ENCODE data around the gene ZFYVE28. TPM values are rescaled to one million over a fixed set of nuclear protein-coding genes. Genes with fewer than 3 reads are reported as not detected.

The ZFYVE28 gene
- total and polyA plus RNA-seq, 2 donors from 2014 or later, result 8.0 to 18.9 TPM

GRCh38 chr4:2409381-2409783 is 9.1 kb downstream of the ZFYVE28 start:
- TF ChIP-seq CTCF (IDR thresholded peaks at IDR 0.05; ENCODE audit: borderline replicate concordance, extremely low read depth, insufficient read depth), result no peak
- no peaks in the 10 kb centered on the region for H3K9me3 ChIP-seq (ENCODE audit: control insufficient read depth in 2 of 3, insufficient read depth in 1 of 3, low read length in 3 of 3)
- H3K4me1 ChIP-seq (ENCODE audit: control insufficient read depth in 2 of 3, insufficient read depth in 2 of 3, low read depth in 1 of 3, low read length in 3 of 3), result peaks cover 2 to 18% (median 10%) of the 10 kb centered on the region in 3 donors
- H3K36me3 ChIP-seq (ENCODE audit: control insufficient read depth in 2 of 3, insufficient read depth in 3 of 3, low read length in 3 of 3), result no peaks in the 10 kb centered on the region
- DNase-seq (peak in 1 of 5 donors; percentile 66), FAIRE-seq (no peak)
- H3K27ac ChIP-seq (ENCODE audit: low read depth in 2 of 2, low read length in 2 of 2), result no peak overlapping the region
- H3K9ac ChIP-seq (ENCODE audit: low read length in 3 of 3), result no peak overlapping the region
- intact Hi-C loops (cut with DNase I), result no loop called here
- H3K4me3 ChIP-seq (ENCODE audit: low read length in 3 of 3), result no peak overlapping the region
- peaks cover 2% of the 10 kb centered on the region for H3K27me3 ChIP-seq (ENCODE audit: control insufficient read depth, insufficient read depth, low read length)

DNA sequence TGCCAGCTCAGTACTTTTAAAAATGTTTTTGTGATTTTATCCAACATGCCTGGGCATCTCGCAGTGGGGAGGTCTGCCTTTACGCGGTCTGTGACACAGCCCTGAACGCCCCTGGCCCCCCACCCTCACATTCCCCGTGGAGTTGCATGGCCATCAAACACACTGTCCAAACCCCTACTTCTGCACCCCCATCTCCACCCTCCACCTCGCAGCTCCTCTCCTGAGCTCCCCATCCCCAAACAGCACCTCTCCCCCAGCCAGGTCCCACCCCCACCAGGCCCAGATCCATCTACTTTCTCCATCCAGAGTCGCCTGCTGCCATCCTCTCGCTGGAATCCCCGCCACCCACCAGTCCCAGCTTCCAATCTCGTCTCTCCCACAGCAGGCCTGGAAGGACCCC is 9.5 kb downstream of the ZFYVE28 start:
- peaks cover 2% of the 10 kb centered on the region for H3K27me3 ChIP-seq (ENCODE audit: control insufficient read depth, insufficient read depth, low read length)
- no peak for TF ChIP-seq CTCF (IDR thresholded peaks at IDR 0.05; ENCODE audit: borderline replicate concordance, extremely low read depth, insufficient read depth)
- DNase-seq (peak in 1 of 5 donors; percentile 55), FAIRE-seq (no peak)
- no peak overlapping the region for H3K9ac ChIP-seq (ENCODE audit: low read length in 3 of 3)
- no peak overlapping the region for H3K27ac ChIP-seq (ENCODE audit: low read depth in 2 of 2, low read length in 2 of 2)
- peaks cover 2 to 16% (median 10%) of the 10 kb centered on the region in 3 donors for H3K4me1 ChIP-seq (ENCODE audit: control insufficient read depth in 2 of 3, insufficient read depth in 2 of 3, low read depth in 1 of 3, low read length in 3 of 3)
- H3K4me3 ChIP-seq (ENCODE audit: low read length in 3 of 3), result no peak overlapping the region
- intact Hi-C loops (cut with DNase I), result no loop called here
- no peaks in the 10 kb centered on the region for H3K36me3 ChIP-seq (ENCODE audit: control insufficient read depth in 2 of 3, insufficient read depth in 3 of 3, low read length in 3 of 3)
- H3K9me3 ChIP-seq (ENCODE audit: control insufficient read depth in 2 of 3, insufficient read depth in 1 of 3, low read length in 3 of 3), result no peaks in the 10 kb centered on the region

DNA sequence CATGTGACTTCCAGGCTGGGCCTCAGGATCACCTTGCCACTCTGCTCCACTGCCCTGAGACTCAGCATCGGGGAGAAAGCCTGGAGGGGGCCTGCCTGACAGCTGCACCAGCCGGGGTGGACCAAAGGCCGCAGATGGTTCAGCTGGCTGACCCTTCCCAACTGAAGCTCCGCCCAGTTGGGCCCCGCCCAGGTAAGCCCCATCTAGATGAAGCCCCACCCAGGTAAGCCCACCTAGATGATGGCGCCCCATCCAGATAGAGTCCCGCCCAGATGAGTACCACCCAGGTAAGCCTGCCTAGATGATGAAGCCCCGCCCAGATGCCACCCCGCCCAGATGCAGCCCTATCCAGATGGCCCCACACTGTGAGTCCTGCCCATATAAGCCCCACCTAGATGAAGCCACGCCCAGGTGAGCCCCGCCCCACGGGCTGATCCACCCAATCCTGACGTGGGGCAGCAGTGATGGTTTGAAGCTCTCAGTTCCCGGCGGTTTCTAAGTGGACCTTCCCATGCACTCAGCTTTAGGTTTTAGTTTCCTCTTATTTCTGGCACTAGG is 10.0 kb downstream of the ZFYVE28 start:
- H3K36me3 ChIP-seq (ENCODE audit: control insufficient read depth in 2 of 3, insufficient read depth in 3 of 3, low read length in 3 of 3), result no peaks in the 10 kb centered on the region
- FAIRE-seq (no peak), DNase-seq (peak in 1 of 5 donors; percentile 71)
- H3K4me1 ChIP-seq (ENCODE audit: control insufficient read depth in 2 of 3, insufficient read depth in 2 of 3, low read depth in 1 of 3, low read length in 3 of 3), result peaks cover 2 to 12% (median 10%) of the 10 kb centered on the region in 3 donors
- H3K4me3 ChIP-seq (ENCODE audit: low read length in 3 of 3), result no peak overlapping the region
- H3K27ac ChIP-seq (ENCODE audit: low read depth in 2 of 2, low read length in 2 of 2), result no peak overlapping the region
- peaks cover 2% of the 10 kb centered on the region for H3K27me3 ChIP-seq (ENCODE audit: control insufficient read depth, insufficient read depth, low read length)
- H3K9ac ChIP-seq (ENCODE audit: low read length in 3 of 3), result no peak overlapping the region
- intact Hi-C loops (cut with DNase I), result no loop called here
- no peaks in the 10 kb centered on the region for H3K9me3 ChIP-seq (ENCODE audit: control insufficient read depth in 2 of 3, insufficient read depth in 1 of 3, low read length in 3 of 3)
- TF ChIP-seq CTCF (IDR thresholded peaks at IDR 0.05; ENCODE audit: borderline replicate concordance, extremely low read depth, insufficient read depth), result no peak

DNA sequence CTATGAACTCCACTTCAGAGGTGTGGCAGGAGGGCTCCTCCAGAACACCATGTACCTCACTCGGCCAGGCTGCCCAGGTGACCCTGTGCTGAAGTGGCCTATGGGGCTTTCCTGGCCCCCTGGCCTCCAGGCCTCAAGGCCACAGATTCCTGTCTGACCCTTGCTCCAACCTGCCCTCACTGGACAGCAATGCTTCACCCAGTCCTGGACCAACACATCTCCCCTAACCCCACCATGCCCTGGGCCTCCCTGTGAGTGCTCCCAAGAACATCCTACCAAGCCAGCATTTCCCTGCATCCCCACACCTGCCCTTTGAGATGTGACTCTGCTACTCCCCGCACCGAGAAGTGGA is 10.5 kb downstream of the ZFYVE28 start:
- no peak overlapping the region for H3K27ac ChIP-seq (ENCODE audit: low read depth in 2 of 2, low read length in 2 of 2)
- H3K36me3 ChIP-seq (ENCODE audit: control insufficient read depth in 2 of 3, insufficient read depth in 3 of 3, low read length in 3 of 3), result no peaks in the 10 kb centered on the region
- no peak overlapping the region for H3K9ac ChIP-seq (ENCODE audit: low read length in 3 of 3)
- TF ChIP-seq CTCF (IDR thresholded peaks at IDR 0.05; ENCODE audit: borderline replicate concordance, extremely low read depth, insufficient read depth), result no peak
- no peaks in the 10 kb centered on the region for H3K9me3 ChIP-seq (ENCODE audit: control insufficient read depth in 2 of 3, insufficient read depth in 1 of 3, low read length in 3 of 3)
- no peak overlapping the region for H3K4me3 ChIP-seq (ENCODE audit: low read length in 3 of 3)
- FAIRE-seq (no peak), DNase-seq (peak in 1 of 5 donors; percentile 55)
- H3K4me1 ChIP-seq (ENCODE audit: control insufficient read depth in 2 of 3, insufficient read depth in 2 of 3, low read depth in 1 of 3, low read length in 3 of 3), result peaks cover 2 to 10% (median 8%) of the 10 kb centered on the region in 3 donors
- intact Hi-C loops (cut with DNase I), result no loop called here
- peaks cover 2% of the 10 kb centered on the region for H3K27me3 ChIP-seq (ENCODE audit: control insufficient read depth, insufficient read depth, low read length)
